ENCODE measurements around the gene MFAP2.
A peak's percentile ranks its signal among the peaks of the same experiment; 100 is the strongest.

MFAP2 gene

DNA sequence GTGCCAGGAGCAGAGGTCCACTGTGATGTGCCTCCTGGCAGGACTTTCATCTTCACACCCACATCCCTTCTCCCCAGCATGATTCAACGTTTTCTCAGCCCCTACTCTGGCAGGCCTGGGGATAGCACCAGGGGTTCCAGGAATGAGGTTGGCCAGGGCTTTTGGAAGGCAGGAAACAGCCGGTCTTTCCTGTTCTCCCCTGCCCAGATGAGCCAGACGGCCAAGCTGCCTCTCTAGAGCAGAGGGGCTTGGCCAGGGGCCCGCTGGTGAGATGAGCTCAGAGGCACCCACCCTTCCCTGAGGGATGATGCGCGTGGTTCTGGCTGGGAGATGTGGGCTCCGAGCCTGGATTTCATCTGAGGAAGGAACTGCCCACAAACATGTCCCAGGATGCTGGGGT lies 4.3 kb upstream of the MFAP2 start:
- DNase-seq: no peak
- TF ChIP-seq CTCF (IDR thresholded peaks at IDR 0.05): no peak
- H3K36me3 Mint-ChIP-seq (ENCODE audit: low read depth): no peaks in the 10 kb centered on the region
- peaks cover 36% of the 10 kb centered on the region for H3K4me1 Mint-ChIP-seq
- H3K4me3 Mint-ChIP-seq: no peak overlapping the region
- no peaks in the 10 kb centered on the region for H3K9me3 Mint-ChIP-seq
- H3K27me3 Mint-ChIP-seq (ENCODE audit: low read depth, poor library complexity): peaks cover 7% of the 10 kb centered on the region
- no peak overlapping the region for H3K27ac Mint-ChIP-seq

GRCh38 chr1:16983649-16984048 lies 3.2 kb upstream of the MFAP2 start:
- H3K27ac Mint-ChIP-seq: peak overlapping the region; percentile 84
- H3K36me3 Mint-ChIP-seq (ENCODE audit: low read depth): no peaks in the 10 kb centered on the region
- H3K4me1 Mint-ChIP-seq: peaks cover 45% of the 10 kb centered on the region
- H3K27me3 Mint-ChIP-seq (ENCODE audit: low read depth, poor library complexity): peaks cover 7% of the 10 kb centered on the region
- TF ChIP-seq CTCF (IDR thresholded peaks at IDR 0.05): no peak
- DNase-seq: no peak
- H3K4me3 Mint-ChIP-seq: peak overlapping the region; percentile 55
- no peaks in the 10 kb centered on the region for H3K9me3 Mint-ChIP-seq

GRCh38 chr1:16982902-16983301 lies 2.5 kb upstream of the MFAP2 start:
- H3K36me3 Mint-ChIP-seq (ENCODE audit: low read depth): no peaks in the 10 kb centered on the region
- DNase-seq: no peak
- TF ChIP-seq CTCF (IDR thresholded peaks at IDR 0.05): no peak
- peaks cover 53% of the 10 kb centered on the region for H3K4me1 Mint-ChIP-seq
- no peaks in the 10 kb centered on the region for H3K9me3 Mint-ChIP-seq
- peak overlapping the region; percentile 84 for H3K27ac Mint-ChIP-seq
- H3K4me3 Mint-ChIP-seq: peak overlapping the region; percentile 55
- H3K27me3 Mint-ChIP-seq (ENCODE audit: low read depth, poor library complexity): peaks cover 7% of the 10 kb centered on the region

GRCh38 chr1:16981269-16981849 lies 939 bp upstream of the MFAP2 start:
- Mint-ChIP-seq H3K4me1 (peaks cover 65% of the 10 kb centered on the region), H3K27me3 (ENCODE audit: low read depth, poor library complexity) (peaks cover 7% of the 10 kb centered on the region), H3K27ac (no peak overlapping the region), H3K9me3 (no peaks in the 10 kb centered on the region), H3K36me3 (ENCODE audit: low read depth) (no peaks in the 10 kb centered on the region), H3K4me3 (peak overlapping the region; percentile 83)
- TF ChIP-seq CTCF (IDR thresholded peaks at IDR 0.05): no peak
- no peak for DNase-seq

DNA sequence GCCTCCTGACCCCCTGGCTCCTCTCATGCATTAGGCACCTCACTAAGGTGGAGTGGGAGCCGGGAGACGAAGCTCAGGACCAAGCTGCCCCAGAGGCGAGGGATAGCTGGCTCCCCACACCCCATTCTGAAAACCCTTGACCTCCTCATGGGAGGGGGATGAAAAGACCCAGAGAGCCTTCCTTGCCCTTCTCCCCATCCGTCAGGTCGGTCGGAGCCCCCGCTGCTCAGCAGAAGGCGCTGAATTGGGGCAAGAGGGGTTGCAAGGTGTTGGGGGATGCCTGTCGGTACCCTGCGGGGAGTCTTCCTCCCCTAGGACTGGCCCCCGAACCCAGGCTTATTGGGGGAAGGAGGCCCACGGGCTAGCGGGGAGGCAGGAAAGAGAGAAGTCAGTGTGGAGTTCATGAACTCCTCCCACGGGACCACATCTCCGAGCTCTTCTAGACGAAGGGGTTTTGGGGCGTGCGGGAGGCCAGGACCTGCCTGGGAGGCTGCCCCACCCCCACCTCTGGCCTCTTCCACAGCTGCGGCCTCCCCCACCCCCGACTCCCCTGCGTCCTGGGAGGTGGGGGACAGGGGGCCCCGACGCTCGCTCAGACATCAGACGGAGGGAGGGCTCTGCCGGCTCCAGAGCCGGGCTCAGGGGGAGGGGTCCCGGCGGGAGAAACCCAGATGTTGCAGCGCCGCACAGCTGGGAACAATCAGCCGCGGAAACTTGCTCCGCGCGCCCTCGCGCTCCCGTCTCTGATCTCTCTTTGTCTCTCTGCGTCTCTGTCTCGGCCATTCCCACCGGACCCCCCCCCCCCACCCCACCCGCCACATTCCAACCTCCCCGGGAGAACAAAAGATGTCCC lies 719 bp downstream of the MFAP2 start:
- Mint-ChIP-seq H3K36me3 (ENCODE audit: low read depth) (no peaks in the 10 kb centered on the region), H3K9me3 (no peaks in the 10 kb centered on the region), H3K4me1 (peaks cover 76% of the 10 kb centered on the region), H3K27me3 (ENCODE audit: low read depth, poor library complexity) (peaks cover 7% of the 10 kb centered on the region), H3K27ac (no peak overlapping the region), H3K4me3 (peak overlapping the region; percentile 85)
- peak; percentile 62 for DNase-seq
- no peak for TF ChIP-seq CTCF (IDR thresholded peaks at IDR 0.05)

All from nephron progenitor cell (in vitro differentiated cells).